Fibroblast of skin of left biceps (primary cell): ENCODE data around the gene EFS.

ENCODE experiments used
- DNase-seq, 2 experiments: peaks; one replicate each; pipeline ENCODE4 v3.0.0-alpha.2; 2013; ENCODE audit warnings: low read depth in 2 of 2

The EFS gene

GRCh38 chr14:23358042-23358441 is 6.9 kb downstream of the EFS start:
- DNase-seq: no peak

- DNase-seq: no peak
These were observed 7.7 kb downstream of the EFS start for GRCh38 chr14:23357261-23357660.

DNA sequence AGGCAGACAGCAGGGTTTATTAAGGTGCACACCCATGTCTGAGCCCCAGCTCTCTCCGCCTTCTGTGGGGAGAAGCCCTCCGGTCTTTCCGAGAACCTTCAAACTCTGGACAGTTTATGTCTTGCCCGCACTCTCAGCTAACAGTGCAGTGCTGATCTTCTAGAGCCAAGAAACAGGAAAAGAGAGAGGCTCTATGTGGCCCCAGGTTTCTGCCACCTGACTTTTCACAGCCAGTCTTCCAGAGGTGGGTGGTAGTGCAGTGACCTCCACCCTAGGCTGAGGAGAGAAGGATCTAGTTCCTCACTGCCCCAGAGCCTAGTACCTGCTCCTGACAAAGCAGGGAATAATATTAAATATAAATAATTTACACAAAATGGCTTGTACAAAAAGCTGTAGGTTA is 8.3 kb downstream of the EFS start:
- DNase-seq: no peak

DNA sequence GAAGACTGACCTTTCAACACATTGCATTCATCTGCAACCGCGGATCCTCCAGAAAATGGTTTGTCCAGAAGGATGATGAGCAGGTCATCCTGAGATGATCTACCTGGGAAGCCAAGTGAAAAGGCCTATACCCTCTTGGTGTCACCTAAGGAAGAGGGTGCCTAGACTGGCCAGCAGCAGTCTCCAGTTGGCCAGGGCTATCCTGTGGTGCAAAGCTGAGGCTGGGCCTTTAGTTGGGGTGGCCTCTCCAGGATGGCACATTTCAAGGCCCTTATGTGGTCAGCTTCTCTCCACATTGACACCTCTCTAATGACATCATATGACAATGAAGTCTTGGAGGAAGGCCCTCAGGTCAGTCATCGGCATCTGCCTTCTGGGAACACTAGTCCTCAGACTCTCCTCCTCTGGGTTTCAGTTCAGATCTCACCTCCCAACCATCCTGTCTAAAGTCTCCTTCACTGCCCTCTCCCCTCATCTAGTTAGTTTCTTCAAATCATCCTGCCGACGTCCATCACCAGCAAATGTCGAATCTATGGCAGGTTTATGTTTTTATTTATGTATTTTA is 9.0 kb downstream of the EFS start:
- no peak for DNase-seq

DNA sequence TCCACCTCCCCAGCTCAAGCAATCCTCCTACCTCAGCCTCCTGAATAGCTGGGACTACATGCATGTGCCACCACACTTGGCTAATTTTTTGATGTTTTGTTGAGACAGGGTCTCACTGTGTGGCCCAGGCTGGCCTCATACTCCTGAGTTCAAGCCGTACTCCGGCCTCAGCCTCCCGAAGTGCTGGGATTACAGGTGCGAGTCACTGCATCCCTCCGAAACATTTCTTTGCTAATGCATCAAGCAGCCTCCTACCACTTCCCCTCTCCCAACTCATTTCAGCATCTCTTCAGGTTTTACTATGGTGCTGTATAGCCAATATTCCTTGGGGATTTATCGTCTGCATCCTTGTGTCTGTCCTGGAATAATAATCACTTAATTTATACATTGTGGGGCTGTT is 10.0 kb downstream of the EFS start:
- DNase-seq: no peak

- no peak for DNase-seq
These were observed 11.6 kb downstream of the EFS start for GRCh38 chr14:23353433-23353780.

DNA sequence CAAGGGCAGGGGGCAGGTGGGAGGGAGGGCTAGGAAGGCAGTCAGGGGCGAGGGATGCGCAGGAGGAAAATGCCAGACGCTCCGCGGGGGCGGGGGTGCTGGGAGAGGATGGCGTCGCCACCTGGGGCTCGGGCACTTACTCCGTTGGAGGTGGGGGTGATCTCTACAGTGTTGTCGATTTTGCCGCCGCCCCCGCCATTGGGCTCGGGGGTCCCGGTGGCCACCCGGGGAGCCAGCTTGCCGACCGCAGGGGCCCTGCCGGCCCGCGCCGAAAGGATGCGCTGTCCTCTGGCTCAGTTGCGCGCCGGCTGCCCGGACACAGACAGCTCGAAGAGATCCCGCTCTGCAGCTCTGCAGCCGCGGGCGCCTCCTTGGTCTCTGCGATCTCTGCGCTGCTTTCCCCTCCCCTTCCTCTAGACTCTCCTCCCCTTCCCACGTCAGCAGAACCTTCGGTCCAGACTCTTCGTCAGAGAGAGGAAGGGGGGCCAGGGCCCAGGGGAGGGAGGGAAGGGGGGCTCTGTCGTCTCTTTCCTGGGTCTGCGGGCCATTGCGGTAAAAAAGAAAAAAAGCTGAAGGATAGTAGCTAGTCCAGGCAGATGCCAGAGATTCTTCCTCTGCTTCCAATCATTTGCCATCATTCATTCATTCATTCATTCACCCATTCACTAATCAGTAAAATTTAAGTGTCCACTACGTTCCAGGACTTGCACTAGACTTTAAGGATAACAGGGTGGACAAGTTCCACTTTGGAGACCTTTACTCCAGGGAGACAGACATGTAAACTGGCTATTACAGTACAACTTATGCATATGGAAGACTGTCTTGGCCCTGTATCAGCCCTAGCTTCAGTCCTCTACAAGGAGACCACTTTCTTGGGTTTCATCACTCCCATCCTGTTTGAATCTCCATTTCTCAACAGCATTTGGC is 12.2 kb downstream of the EFS start, which contains the start of gene SLC22A17:
TSS of gene SLC22A17 (minus strand) at position 382 of the 927 bp plus-strand sequence.
- peak; percentile 73 to 76 for DNase-seq

GRCh38 chr14:23351681-23352505 is 13.1 kb downstream of the EFS start:
- DNase-seq: no peak

GRCh38 chr14:23349156-23349845 is 15.7 kb downstream of the EFS start:
- no peak for DNase-seq

DNA sequence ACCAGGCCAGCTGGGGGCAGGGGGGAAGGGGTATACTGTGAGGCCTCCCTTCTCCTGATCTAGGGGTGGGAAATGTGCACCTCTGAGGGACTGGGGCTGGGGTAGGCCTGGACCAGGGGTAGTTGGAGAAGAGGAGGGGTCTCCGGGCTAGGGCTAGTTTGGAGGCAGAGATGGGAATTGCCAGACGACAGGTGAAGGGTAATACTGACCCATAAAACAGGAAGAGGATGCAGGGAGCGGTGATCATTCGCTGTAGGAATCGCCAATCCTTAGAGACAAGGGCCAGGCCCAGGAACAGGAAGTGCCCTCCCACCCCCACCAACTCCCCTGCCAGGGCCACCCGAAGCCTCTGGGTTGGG is 16.7 kb downstream of the EFS start:
- no peak for DNase-seq

DNA sequence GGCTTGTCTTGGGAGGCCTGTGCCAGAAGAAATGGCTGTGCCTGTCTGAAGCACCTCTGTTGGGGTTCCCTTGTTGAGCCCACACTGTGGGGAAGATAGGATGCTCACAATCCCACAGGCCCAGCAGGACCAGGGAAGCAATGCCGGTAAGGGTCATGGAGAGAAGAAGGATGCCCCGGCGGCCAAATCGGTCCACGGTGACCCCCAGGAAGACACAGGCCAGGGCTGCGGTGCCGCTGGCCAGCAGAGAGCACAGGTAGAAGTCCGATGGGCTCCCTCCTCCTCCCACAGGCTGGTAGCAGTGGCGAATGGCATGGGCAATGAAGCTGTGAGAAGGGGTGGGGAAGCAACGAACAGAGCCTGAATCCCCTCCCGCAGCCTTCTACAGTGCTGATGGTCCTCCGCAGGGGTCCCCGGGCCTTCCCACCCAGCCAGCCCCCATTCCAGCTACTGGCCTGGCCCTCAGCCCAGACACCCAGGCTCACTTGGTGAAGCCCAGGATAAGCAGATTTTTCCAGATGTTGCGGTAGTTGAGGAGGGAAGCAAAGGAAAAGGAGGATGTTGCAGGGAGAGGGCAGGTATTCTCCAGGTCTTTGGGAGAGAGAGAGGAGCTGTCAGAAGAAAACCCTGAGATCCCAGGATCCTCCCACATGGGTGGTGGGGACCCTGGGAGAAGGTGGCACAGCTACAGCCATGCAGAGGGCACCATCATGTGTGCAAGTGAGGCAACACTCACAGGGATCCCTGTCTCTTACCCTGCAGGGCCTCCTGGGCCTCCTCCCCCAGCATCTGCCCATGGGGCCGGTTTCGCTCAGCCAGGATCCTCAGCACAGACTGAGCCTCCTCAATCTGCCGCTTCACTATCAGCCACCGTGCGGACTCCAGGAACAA is 17.3 kb downstream of the EFS start:
- no peak for DNase-seq

DNA sequence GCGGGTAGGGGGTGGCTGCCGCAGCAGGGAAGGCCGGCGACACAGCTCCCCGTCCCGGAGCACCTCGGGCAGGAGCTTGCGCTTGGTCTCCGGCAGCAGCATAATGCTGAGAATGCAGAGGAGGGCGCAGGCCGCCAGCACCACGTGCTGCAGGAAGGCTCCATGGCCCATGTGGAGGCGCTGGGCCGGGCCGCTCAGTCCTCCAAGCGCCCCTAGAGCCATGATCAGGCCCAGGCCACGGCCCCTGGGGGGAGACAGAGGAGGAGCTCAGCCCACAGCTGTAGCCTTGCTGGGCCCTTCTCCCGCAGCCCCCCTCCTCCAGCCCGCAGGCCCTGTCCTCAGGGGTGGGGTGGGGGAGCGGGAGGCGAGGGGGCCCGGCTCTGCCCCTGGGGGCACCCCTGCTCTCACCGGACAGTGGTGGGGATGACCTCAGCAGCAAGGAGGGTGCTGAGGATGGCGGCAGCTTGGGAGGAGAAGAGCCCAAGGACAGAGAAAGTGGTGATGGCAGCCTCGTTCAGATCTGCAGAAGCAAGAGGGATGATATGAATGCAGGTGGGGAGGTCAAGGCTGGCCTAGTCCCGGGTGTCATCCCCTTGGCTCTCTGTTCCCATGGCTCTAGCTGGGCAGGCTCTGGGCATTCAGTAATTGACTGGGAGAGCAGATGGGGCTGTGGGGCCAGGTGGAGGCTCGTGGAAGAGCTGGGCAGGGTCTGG is 18.1 kb downstream of the EFS start:
- no peak for DNase-seq

DNA sequence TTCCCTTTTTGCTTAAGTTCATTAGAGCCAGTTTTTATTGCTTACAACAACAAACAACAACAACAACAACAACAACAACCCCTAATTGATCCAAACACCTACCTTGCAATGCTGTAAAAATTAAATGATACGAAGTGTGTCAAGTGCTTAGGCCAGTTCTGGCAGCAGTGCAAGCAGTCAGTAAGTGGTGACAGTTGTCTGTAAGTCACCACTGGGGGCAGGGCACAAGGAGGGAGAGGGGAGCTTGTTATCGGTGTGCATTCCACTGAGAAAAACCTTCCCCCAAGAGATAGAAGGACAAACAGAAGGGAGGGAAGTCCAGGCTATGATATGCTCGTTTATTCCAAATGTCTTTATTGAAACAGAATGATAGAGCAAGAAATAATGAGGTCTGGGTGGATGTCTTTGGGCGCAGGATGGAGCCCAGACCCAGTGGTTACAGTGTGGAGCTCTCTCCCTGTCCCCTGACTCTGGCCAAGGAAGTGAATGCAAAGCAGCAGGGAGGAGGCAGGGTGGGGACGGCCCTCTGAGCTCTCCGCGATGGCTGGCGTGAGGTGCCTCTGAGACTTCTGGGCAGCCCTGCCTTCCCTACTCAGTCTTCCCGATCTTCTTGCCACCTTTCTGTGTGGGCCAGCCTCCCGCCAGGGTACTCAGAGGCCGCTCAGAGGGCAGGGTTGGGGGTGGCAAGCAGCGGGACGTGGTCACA is 18.8 kb downstream of the EFS start:
- no peak for DNase-seq

- DNase-seq: no peak
These were observed 20.5 kb downstream of the EFS start for GRCh38 chr14:23344481-23344880.

DNA sequence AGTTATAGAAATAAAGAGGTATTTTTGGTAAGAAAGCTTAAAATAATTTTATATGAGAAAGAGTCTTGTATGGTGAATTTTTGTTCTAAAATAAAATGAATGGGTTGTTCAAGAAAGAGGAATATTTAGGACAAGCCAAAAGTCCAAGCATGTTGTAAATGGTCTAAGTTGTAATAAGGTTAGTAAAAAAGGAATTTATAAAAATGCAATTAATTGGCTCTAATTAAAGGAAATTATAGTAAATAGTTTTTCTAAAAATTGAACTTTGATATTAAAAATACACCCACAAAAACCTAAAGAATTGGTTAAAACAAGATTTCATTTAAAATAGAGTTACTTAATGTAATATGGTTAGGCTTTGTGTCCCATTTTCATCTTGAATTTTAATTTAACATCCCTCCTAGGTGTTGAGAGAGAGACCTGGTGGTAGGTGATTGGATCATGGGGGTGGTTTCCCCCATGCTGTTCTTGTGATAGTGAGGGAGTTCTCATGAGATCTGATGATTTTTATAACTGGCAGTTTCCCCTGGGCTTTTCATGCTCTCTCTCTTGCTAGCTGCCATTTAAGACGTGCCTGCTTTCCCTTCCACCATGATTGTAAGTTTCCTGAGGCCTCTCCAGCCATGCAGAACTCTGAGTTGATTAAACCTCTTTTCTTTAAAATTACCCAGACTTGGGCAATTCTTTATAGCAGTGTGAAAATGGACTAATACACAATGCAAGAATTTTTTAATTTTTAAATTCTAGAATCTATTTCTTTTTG is 25.3 kb downstream of the EFS start:
- no peak for DNase-seq

- DNase-seq: no peak
These were observed 29.3 kb downstream of the EFS start for GRCh38 chr14:23335623-23336022.

DNA sequence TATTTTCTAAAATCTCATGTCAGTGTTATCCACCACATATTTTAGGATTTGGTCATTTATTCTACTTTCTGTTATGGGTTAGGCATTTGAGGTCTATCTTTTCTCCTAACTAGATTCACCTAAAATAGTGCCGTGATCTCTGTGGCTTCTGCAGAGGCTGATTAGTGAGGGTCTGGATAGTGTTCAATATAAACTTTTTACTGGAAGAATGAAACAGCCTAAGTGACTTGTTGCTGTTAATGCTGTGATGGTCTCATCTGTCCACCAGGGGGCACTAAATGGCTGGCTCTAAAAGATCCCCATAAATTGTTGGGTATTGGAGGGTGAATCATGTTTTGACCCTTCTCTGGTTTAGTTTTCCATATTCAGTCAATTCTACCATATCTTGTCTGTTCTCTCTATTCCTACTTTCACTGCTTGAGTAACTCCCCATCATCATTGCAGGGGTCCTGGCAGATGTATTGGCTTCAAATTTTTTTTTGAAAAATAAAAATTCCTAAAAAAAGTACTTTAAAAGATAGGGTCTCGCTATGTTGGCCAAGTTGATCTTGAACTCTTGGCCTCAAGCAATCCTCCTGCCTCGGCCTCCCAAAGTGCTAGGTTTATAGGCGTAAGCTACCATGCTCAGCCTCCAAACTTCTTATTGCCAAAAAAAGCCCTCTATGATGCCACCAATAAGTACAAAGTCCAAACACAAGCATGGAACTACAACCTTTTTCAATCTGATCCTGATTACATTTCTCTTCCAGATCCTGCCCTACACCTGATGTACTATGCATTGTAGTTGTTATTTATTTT is 36.8 kb downstream of the EFS start:
- peak; percentile 36 to 46 for DNase-seq
